ENCODE measurements around the gene GRAP2.

GRCh38 chr22:39938509-39939111 is 37.7 kb downstream of the GRAP2 start:
- TF ChIP-seq CTCF (IDR thresholded peaks at IDR 0.05) (no peak), EZH2 (IDR thresholded peaks at IDR 0.05; ENCODE audit: borderline replicate concordance, insufficient read depth, low read depth, low read length, poor library complexity, severe bottlenecking) (no peak)
